DOHH2 (cell line): ENCODE data around the gene CKB.

Experiments
- EZH2phosphoT487 ChIP-seq: fragments of 200-600 bp; sonication (generic); IDR thresholded peaks from 2 replicates; pipeline ENCODE4 v1.6.1; 2017; ENCODE audit warnings: borderline replicate concordance, mild to moderate bottlenecking, antibody characterized with exemption, low read length, moderate library complexity, mixed read lengths
- TF ChIP-seq, protein P1 (sequence below): fragments of 200-600 bp; sonication (generic); IDR thresholded peaks from one replicate; pipeline ENCODE4 v1.5.1; 2014; ENCODE audit warnings: antibody characterized with exemption, mild to moderate bottlenecking, low read depth, low read length; ENCODE audit not compliant: poor library complexity, severe bottlenecking

DNA sequence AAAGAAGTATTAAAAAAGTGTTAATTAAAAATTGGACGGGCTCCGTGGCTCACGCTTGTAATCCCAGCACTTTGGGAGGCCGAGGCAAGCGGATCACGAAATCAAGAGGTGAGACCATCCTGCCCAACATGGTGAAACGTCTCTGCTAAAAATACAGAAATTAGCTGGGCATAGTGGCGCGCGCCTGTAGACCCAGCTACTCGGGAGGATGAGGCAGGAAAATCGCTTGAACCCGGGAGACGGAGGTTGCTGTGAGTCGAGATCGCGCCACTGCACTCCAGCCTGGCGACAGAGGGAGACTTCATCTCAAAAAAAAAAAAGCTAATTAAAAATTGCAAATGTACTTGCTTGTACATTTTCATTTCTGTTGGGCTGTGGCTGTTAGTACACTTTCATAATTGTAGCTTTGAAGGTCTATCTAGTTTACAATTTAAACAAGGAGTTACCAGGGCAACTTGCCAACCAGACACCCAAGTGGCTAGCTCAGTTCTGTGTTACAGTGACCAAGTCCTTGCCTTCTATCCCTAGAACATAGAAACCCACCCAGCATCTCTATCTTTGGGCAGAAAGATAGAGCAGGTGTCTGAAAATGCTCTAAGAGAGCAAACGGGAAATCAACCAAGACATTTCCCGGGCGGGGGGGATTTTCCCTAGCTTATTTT, 41.3 kb upstream of the CKB start:
- TF ChIP-seq, protein P1, sequence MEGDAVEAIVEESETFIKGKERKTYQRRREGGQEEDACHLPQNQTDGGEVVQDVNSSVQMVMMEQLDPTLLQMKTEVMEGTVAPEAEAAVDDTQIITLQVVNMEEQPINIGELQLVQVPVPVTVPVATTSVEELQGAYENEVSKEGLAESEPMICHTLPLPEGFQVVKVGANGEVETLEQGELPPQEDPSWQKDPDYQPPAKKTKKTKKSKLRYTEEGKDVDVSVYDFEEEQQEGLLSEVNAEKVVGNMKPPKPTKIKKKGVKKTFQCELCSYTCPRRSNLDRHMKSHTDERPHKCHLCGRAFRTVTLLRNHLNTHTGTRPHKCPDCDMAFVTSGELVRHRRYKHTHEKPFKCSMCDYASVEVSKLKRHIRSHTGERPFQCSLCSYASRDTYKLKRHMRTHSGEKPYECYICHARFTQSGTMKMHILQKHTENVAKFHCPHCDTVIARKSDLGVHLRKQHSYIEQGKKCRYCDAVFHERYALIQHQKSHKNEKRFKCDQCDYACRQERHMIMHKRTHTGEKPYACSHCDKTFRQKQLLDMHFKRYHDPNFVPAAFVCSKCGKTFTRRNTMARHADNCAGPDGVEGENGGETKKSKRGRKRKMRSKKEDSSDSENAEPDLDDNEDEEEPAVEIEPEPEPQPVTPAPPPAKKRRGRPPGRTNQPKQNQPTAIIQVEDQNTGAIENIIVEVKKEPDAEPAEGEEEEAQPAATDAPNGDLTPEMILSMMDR, result no peak
- TF ChIP-seq EZH2phosphoT487, result no peak
